ENCODE results near the gene RBBP5.

DNA sequence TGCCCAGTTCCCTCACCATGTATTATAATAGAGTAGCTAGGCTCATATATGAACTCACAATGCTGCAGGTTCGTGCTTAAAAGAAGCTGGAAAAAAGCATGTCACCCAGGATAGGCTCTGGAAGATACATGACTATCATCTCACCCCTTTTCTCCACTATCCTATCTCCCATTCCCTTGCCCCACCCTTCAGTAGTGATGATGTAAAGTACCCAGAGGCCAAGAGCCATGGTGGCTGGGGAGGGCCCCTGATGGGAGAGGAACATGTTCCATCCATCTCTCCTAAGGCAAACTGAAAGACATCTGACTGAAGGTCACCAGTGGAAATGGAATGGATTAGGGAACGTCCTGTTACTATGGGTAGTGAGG lies 20.3 kb upstream of the RBBP5 start:
- TF ChIP-seq, protein P1, sequence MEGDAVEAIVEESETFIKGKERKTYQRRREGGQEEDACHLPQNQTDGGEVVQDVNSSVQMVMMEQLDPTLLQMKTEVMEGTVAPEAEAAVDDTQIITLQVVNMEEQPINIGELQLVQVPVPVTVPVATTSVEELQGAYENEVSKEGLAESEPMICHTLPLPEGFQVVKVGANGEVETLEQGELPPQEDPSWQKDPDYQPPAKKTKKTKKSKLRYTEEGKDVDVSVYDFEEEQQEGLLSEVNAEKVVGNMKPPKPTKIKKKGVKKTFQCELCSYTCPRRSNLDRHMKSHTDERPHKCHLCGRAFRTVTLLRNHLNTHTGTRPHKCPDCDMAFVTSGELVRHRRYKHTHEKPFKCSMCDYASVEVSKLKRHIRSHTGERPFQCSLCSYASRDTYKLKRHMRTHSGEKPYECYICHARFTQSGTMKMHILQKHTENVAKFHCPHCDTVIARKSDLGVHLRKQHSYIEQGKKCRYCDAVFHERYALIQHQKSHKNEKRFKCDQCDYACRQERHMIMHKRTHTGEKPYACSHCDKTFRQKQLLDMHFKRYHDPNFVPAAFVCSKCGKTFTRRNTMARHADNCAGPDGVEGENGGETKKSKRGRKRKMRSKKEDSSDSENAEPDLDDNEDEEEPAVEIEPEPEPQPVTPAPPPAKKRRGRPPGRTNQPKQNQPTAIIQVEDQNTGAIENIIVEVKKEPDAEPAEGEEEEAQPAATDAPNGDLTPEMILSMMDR (IDR thresholded peaks at IDR 0.05) = no peak
- no peak for TF ChIP-seq POLR2A (IDR thresholded peaks at IDR 0.05)
